ENCODE results near the gene DUOXA2.

GRCh38 chr15:45083223-45083622 is 30.9 kb upstream of the DUOXA2 start:
- no peak for TF ChIP-seq EZH2 (IDR thresholded peaks at IDR 0.05)
- TF ChIP-seq POLR2AphosphoS5 (IDR thresholded peaks at IDR 0.05; ENCODE audit: borderline replicate concordance, low read depth, low read length) = no peak
- TF ChIP-seq FOXP2 (optimal IDR thresholded peaks at IDR 0.05; ENCODE audit: control extremely low read depth, extremely low read length, insufficient read depth) = no peak
